H9 (cell line): ENCODE results near the gene WDR27. TPM values are rescaled to one million over a fixed set of nuclear protein-coding genes. Genes with fewer than 3 reads are reported as not detected.

ENCODE experiments used
- DNase-seq: peaks from one replicate; pipeline ENCODE4 v3.0.0-alpha.2; 2017
- H2AFZ ChIP-seq: one replicate; pipeline ENCODE4 v1.6.1; 2013; ENCODE audit warnings: mild to moderate bottlenecking, low read length, control low read depth, moderate library complexity
- H2AK5ac ChIP-seq: 2 replicates; pipeline ENCODE4 v1.6.1; 2013; ENCODE audit warnings: low read length, control low read depth, mixed read lengths; ENCODE audit not compliant: insufficient read length
- H2BK120ac ChIP-seq: one replicate; pipeline ENCODE4 v1.6.1; 2013; ENCODE audit warnings: low read depth, mild to moderate bottlenecking, low read length, control low read depth, inconsistent platforms; ENCODE audit not compliant: poor library complexity, severe bottlenecking
- H2BK12ac ChIP-seq: 2 replicates; pipeline ENCODE4 v1.6.1; 2013; ENCODE audit warnings: low read length, control low read depth, mixed read lengths, low read depth; ENCODE audit not compliant: insufficient read length
- H2BK15ac ChIP-seq: 2 replicates; pipeline ENCODE4 v1.6.1; 2013; ENCODE audit warnings: low read depth, low read length, control low read depth
- H2BK20ac ChIP-seq: one replicate; pipeline ENCODE4 v1.6.1; 2013; ENCODE audit warnings: low read depth, mild to moderate bottlenecking, low read length, control low read depth, inconsistent platforms; ENCODE audit not compliant: poor library complexity, severe bottlenecking
- H2BK5ac ChIP-seq: 2 replicates; pipeline ENCODE4 v1.6.1; 2013; ENCODE audit warnings: low read length, control low read depth, mixed read lengths; ENCODE audit not compliant: insufficient read length
- H3K14ac ChIP-seq: 2 replicates; pipeline ENCODE4 v1.6.1; 2013; ENCODE audit warnings: low read length, control low read depth; ENCODE audit not compliant: insufficient read depth
- H3K18ac ChIP-seq: 2 replicates; pipeline ENCODE4 v1.6.1; 2013; ENCODE audit warnings: low read depth, mild to moderate bottlenecking, mixed read lengths, low read length, control low read depth; ENCODE audit not compliant: insufficient read length
- H3K23ac ChIP-seq: 2 replicates; pipeline ENCODE4 v1.6.1; 2013; ENCODE audit warnings: low read length, control low read depth, mixed read lengths, low read depth; ENCODE audit not compliant: insufficient read length
- H3K23me2 ChIP-seq: 2 replicates; pipeline ENCODE4 v1.6.1; 2013; ENCODE audit warnings: low read depth, mild to moderate bottlenecking, mixed read lengths, low read length, control low read depth; ENCODE audit not compliant: insufficient read length, poor library complexity, severe bottlenecking
- H3K27ac ChIP-seq: 2 replicates; pipeline ENCODE4 v1.5.1; 2013; ENCODE audit warnings: low read length, control low read depth, mixed read lengths, low read depth; ENCODE audit not compliant: insufficient read length
- H3K27me3 ChIP-seq: 2 replicates; pipeline ENCODE4 v1.6.1; 2013; ENCODE audit warnings: low read length, control low read depth, inconsistent platforms; ENCODE audit not compliant: insufficient read depth
- H3K4ac ChIP-seq: 2 replicates; pipeline ENCODE4 v1.6.1; 2013; ENCODE audit warnings: low read depth, mild to moderate bottlenecking, control low read depth, inconsistent platforms, low read length, moderate library complexity
- H3K4me1 ChIP-seq: 2 replicates; pipeline ENCODE4 v1.6.1; 2013; ENCODE audit warnings: low read length, control low read depth, inconsistent platforms; ENCODE audit not compliant: insufficient read depth
- H3K4me2 ChIP-seq: 2 replicates; pipeline ENCODE4 v1.6.1; 2013; ENCODE audit warnings: low read length, control low read depth, mixed read lengths; ENCODE audit not compliant: insufficient read length, insufficient read depth
- H3K56ac ChIP-seq: 2 replicates; pipeline ENCODE4 v1.6.1; 2013; ENCODE audit warnings: low read depth, mild to moderate bottlenecking, mixed read lengths, low read length, control low read depth; ENCODE audit not compliant: insufficient read length
- H3K79me1 ChIP-seq: 2 replicates; pipeline ENCODE4 v1.6.1; 2013; ENCODE audit warnings: low read depth, mild to moderate bottlenecking, moderate library complexity, low read length, control low read depth, inconsistent platforms; ENCODE audit not compliant: insufficient read depth, poor library complexity, severe bottlenecking
- H3K79me2 ChIP-seq: 2 replicates; pipeline ENCODE4 v1.6.1; 2013; ENCODE audit warnings: low read length, control low read depth, inconsistent platforms; ENCODE audit not compliant: insufficient read depth
- H3K9ac ChIP-seq: 2 replicates; pipeline ENCODE4 v1.6.1; 2013; ENCODE audit warnings: low read length, control low read depth, mixed read lengths; ENCODE audit not compliant: insufficient read length; ENCODE audit errors: extremely low read depth
- H3K9me3 ChIP-seq: one replicate; pipeline ENCODE4 v1.6.1; 2013; ENCODE audit warnings: low read depth, low read length, inconsistent platforms; ENCODE audit not compliant: control insufficient read depth
- H3T11ph ChIP-seq: one replicate; pipeline ENCODE4 v1.6.1; 2013; ENCODE audit warnings: mild to moderate bottlenecking, low read length, control low read depth, inconsistent platforms
- H4K20me1 ChIP-seq: one replicate; pipeline ENCODE4 v1.6.1; 2013; ENCODE audit not compliant: control insufficient read depth, insufficient read length, insufficient read depth
- H4K5ac ChIP-seq: 2 replicates; pipeline ENCODE4 v1.6.1; 2013; ENCODE audit warnings: low read depth, mild to moderate bottlenecking, mixed read lengths, low read length, control low read depth; ENCODE audit not compliant: insufficient read length
- H4K8ac ChIP-seq: replicated peaks from 2 replicates; pipeline ENCODE4 v1.6.1; 2013; ENCODE audit warnings: low read length, control low read depth, mixed read lengths, low read depth; ENCODE audit not compliant: insufficient read length
- H4K91ac ChIP-seq: 2 replicates; pipeline ENCODE4 v1.6.1; 2013; ENCODE audit warnings: low read depth, mild to moderate bottlenecking, moderate library complexity, mixed read lengths, low read length, control low read depth; ENCODE audit not compliant: insufficient read length
- H3K27ac Mint-ChIP-seq, 3 experiments: 2 replicates in 2 of 3; 3 replicates in 1 of 3; pipeline ENCODE4 v1.8.0; 2020 to 2021; ENCODE audit warnings: mixed read lengths in 3 of 3, mild to moderate bottlenecking in 1 of 3, moderate library complexity in 1 of 3
- H3K27me3 Mint-ChIP-seq: 2 replicates; pipeline ENCODE4 v1.8.0; 2021; ENCODE audit warnings: low read depth, mild to moderate bottlenecking, moderate library complexity, mixed read lengths
- H3K36me3 Mint-ChIP-seq, 3 experiments: 2 replicates in 2 of 3; 3 replicates in 1 of 3; pipeline ENCODE4 v1.8.0; 2020 to 2021; ENCODE audit warnings: low read depth in 3 of 3, mixed read lengths in 3 of 3; ENCODE audit not compliant: insufficient read depth in 1 of 3
- H3K4me1 Mint-ChIP-seq, 2 experiments: 2 replicates each; pipeline ENCODE4 v1.8.0; 2020; ENCODE audit warnings: mixed read lengths in 2 of 2
- H3K4me3 Mint-ChIP-seq, 2 experiments: 2 replicates in 1 of 2; 3 replicates in 1 of 2; pipeline ENCODE4 v1.8.0; 2020 to 2021; ENCODE audit warnings: mild to moderate bottlenecking in 2 of 2, mixed read lengths in 2 of 2, moderate library complexity in 1 of 2
- H3K9me3 Mint-ChIP-seq, 2 experiments: 2 replicates in 1 of 2; 3 replicates in 1 of 2; pipeline ENCODE4 v1.8.0; 2020; ENCODE audit warnings: mild to moderate bottlenecking in 2 of 2, mixed read lengths in 2 of 2, moderate library complexity in 1 of 2
- WGBS: extraction: QIAGEN DNeasy Blood & Tissue Kit; methylation state at CpG from one replicate; pipeline ENCODE4 v1.1.7; 2013; ENCODE audit warnings: missing lambda C conversion rate, low lambda C conversion rate, mixed read lengths; ENCODE audit not compliant: insufficient read length; ENCODE audit errors: extremely low coverage; 5-methylcytosine and 5-hydroxymethylcytosine counted together
- total RNA-seq: library from RNA; stranded (reverse); gene quantifications from 2 replicates; pipeline ENCODE4 v1.2.1, GENCODE V29; 2021
- TF ChIP-seq, protein P1 (sequence below): fragments of 200-600 bp; sonication (generic); conservative IDR thresholded peaks from 3 replicates; pipeline ENCODE4 v1.8.0; 2021; ENCODE audit warnings: antibody characterized with exemption, mild to moderate bottlenecking

WDR27 gene
- total RNA-seq, 1 experiment from 2014 or later = 48.7 TPM

DNA sequence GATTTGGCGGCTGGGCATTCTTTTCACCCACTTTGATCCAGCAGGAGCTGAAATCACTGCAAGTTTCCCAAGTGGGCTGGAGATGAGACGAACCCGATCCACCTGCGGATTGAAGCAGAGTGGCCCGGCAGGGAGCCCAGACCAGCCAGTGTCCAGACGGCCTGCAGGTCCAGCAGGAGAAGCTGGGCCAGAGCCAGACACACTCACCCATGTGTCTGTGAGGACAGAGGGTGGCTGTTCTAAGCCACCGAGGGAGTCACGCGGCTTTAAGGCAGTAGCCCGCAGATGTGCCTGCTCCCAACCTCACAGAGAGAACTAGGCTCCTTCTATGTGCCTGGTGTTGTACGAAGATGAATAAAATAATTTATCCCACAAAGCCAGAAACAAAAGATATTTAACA lies 200.7 kb downstream of the WDR27 start:
- Histone ChIP-seq H3K4me2 (no peak overlapping the region), H3K27me3 (no peaks in the 10 kb centered on the region), H3K18ac (no peak overlapping the region), H3K4me1 (no peaks in the 10 kb centered on the region), H3K56ac (no peak overlapping the region), H2BK120ac (no peak overlapping the region), H4K8ac (no peak overlapping the region), H2AK5ac (no peak overlapping the region), H4K5ac (no peak overlapping the region), H3T11ph (no peak overlapping the region), H3K14ac (no peak overlapping the region), H2BK15ac (no peak overlapping the region), H3K23me2 (no peaks in the 10 kb centered on the region), H3K79me2 (no peaks in the 10 kb centered on the region), H4K91ac (no peak overlapping the region), H2BK12ac (no peak overlapping the region), H4K20me1 (no peaks in the 10 kb centered on the region), H3K27ac (no peak overlapping the region), H2AFZ (no peak overlapping the region), H2BK5ac (no peak overlapping the region), H3K4ac (no peak overlapping the region), H3K23ac (no peak overlapping the region), H3K9me3 (no peaks in the 10 kb centered on the region), H2BK20ac (no peak overlapping the region), H3K9ac (no peak overlapping the region), H3K79me1 (no peaks in the 10 kb centered on the region)
- no CpG with 5 or more reads among the region's 11 CpGs for WGBS
- Mint-ChIP-seq H3K36me3 (peaks cover 0 to 5% (median 3%) of the 10 kb centered on the region in 3 experiments; a peak in 3 of 7 replicates), H3K4me3 (no peak overlapping the region), H3K27ac (no peak overlapping the region), H3K27me3 (no peaks in the 10 kb centered on the region), H3K4me1 (0 out of 4 replicates have a peak, but pooled peaks cover 0 to 5% of the 10 kb centered on the region in 2 experiments), H3K9me3 (no peaks in the 10 kb centered on the region)
- no peak for DNase-seq
- TF ChIP-seq, protein P1, sequence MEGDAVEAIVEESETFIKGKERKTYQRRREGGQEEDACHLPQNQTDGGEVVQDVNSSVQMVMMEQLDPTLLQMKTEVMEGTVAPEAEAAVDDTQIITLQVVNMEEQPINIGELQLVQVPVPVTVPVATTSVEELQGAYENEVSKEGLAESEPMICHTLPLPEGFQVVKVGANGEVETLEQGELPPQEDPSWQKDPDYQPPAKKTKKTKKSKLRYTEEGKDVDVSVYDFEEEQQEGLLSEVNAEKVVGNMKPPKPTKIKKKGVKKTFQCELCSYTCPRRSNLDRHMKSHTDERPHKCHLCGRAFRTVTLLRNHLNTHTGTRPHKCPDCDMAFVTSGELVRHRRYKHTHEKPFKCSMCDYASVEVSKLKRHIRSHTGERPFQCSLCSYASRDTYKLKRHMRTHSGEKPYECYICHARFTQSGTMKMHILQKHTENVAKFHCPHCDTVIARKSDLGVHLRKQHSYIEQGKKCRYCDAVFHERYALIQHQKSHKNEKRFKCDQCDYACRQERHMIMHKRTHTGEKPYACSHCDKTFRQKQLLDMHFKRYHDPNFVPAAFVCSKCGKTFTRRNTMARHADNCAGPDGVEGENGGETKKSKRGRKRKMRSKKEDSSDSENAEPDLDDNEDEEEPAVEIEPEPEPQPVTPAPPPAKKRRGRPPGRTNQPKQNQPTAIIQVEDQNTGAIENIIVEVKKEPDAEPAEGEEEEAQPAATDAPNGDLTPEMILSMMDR = no peak
